ENCODE results near the gene MYO3B. TPM values are rescaled to one million over a fixed set of nuclear protein-coding genes. Genes with fewer than 3 reads are reported as not detected.
A peak's percentile ranks its signal among the peaks of the same experiment; 100 is the strongest.

Gene MYO3B
- total and polyA plus RNA-seq, 2 of the 8 experiments (the other 6 are each of a cell fraction or from before 2014, with no cell fraction given): 0.17 to 0.19 TPM

- CTCF ChIA-PET (ENCODE audit: partially characterized antibody): interaction anchor here (1.1 kb wide), 1 partner anchor 9 kb away, joined by 3 read pairs; no protein-coding TSS in a partner anchor
- Histone ChIP-seq H2BK20ac (ENCODE audit: low read length) (no peak overlapping the region), H3K23ac (ENCODE audit: insufficient read length) (no peak overlapping the region), H4K5ac (ENCODE audit: insufficient read length, low read depth, low read length) (no peak overlapping the region), H3K56ac (replicated peaks; ENCODE audit: insufficient read length, low read depth, low read length) (no peak overlapping the region), H2BK12ac (ENCODE audit: low read depth, low read length) (0 out of 2 replicates have a peak overlapping the region, but pooled peaks have one; percentile 61), H3K4me1 (replicated peaks in 1 of 4; ENCODE audit: control insufficient read depth in 3 of 4, insufficient read depth in 4 of 4, low read length in 3 of 4) (peaks cover 0 to 9% (median 2%) of the 10 kb centered on the region in 4 experiments; a peak in 4 of 7 replicates), H3K9me3 (ENCODE audit: insufficient read depth in 2 of 2, low read depth in 1 of 2, low read length in 1 of 2) (no peaks in the 10 kb centered on the region), H3K36me3 (ENCODE audit: control insufficient read depth in 2 of 4, insufficient read depth in 4 of 4, low read length in 3 of 4) (no peaks in the 10 kb centered on the region), H3K79me1 (ENCODE audit: low read depth, low read length) (no peaks in the 10 kb centered on the region), H4K8ac (ENCODE audit: extremely low read depth, insufficient read depth, low read length) (no peak overlapping the region), H3K23me2 (ENCODE audit: low read depth, low read length) (no peaks in the 10 kb centered on the region), H4K91ac (replicated peaks; ENCODE audit: insufficient read length, low read length) (no peak overlapping the region), H3K9ac (replicated peaks in 1 of 4; ENCODE audit: extremely low read depth in 1 of 4, low read depth in 3 of 4, low read length in 3 of 4) (no peak overlapping the region), H3K79me2 (ENCODE audit: control insufficient read depth in 1 of 2, insufficient read depth in 2 of 2, low read length in 2 of 2) (no peaks in the 10 kb centered on the region), H2AFZ (ENCODE audit: low read length) (no peak overlapping the region), H2AK5ac (ENCODE audit: low read depth, low read length) (no peak overlapping the region), H3K4ac (replicated peaks; ENCODE audit: insufficient read length, low read depth, low read length) (no peak overlapping the region), H4K20me1 (replicated peaks in 1 of 2; ENCODE audit: control insufficient read depth in 1 of 2, insufficient read depth in 2 of 2, low read length in 2 of 2) (no peaks in the 10 kb centered on the region), H3K18ac (ENCODE audit: extremely low read depth, low read length) (no peak overlapping the region), H3K4me3 (ENCODE audit: extremely low read depth in 1 of 4, insufficient read depth in 2 of 4, low read depth in 3 of 4, low read length in 4 of 4) (no peak overlapping the region), H2BK15ac (ENCODE audit: low read length) (peak overlapping the region; percentile 97; the same call in 1 of the 2 replicates), H3K27me3 (replicated peaks in 1 of 4; ENCODE audit: control insufficient read depth in 3 of 4, extremely low read depth in 1 of 4, insufficient read depth in 3 of 4, low read length in 3 of 4) (no peaks in the 10 kb centered on the region; a peak in 1 of 7 replicates), H2BK5ac (ENCODE audit: low read depth, low read length) (no peak overlapping the region), H2BK120ac (replicated peaks; ENCODE audit: low read depth, low read length) (no peak overlapping the region), H3K14ac (ENCODE audit: insufficient read length) (no peak overlapping the region), H3K4me2 (ENCODE audit: insufficient read depth in 1 of 2, low read depth in 2 of 2, low read length in 2 of 2) (no peak overlapping the region), H3K27ac (ENCODE audit: low read depth, low read length) (no peak overlapping the region)
- 85% methylated on average over 5 of the region's 5 CpGs; no CpG with 5 or more reads in 1 of the 2 experiments for WGBS, 2 experiments (ENCODE audit: extremely low coverage in 1 of 2, insufficient coverage in 1 of 2, insufficient read length in 1 of 2, insufficient replicate concordance in 2 of 2, low coverage in 1 of 2, low lambda C conversion rate in 2 of 2, missing lambda C conversion rate in 1 of 2)
- FAIRE-seq (no peak), DNase-seq (ENCODE audit: low read depth in 1 of 2, low spot score in 2 of 2) (no peak)
- POLR2A ChIA-PET (ENCODE audit: partially characterized antibody): interaction anchor here (1.0 kb wide), 1 partner anchor 28 kb away, joined by 3 read pairs; no protein-coding TSS in a partner anchor
- TF ChIP-seq SAP30 (IDR thresholded peaks at IDR 0.05; ENCODE audit: insufficient read depth, insufficient replicate concordance, low read length) (no peak), ASH2L (IDR thresholded peaks at IDR 0.05; ENCODE audit: low read length) (no peak)
These were observed 511.5 kb downstream of the MYO3B start for GRCh38 chr2:170689481-170689880.
